Lower leg skin (tissue), 4 donors: ENCODE measurements around the gene CYP26A1. TPM values are rescaled to one million over a fixed set of nuclear protein-coding genes. Genes with fewer than 3 reads are reported as not detected.
A peak's percentile ranks its signal among the peaks of the same experiment; 100 is the strongest.

Experiments used
- DNase-seq, 2 donors: peaks; one replicate each; pipeline ENCODE4 v3.0.0-alpha.2; 2019; ENCODE audit warnings: low spot score in 2 of 2
- H3K4me3 ChIP-seq: fragments of 200-600 bp; sonication (generic); 2 replicates; pipeline ENCODE4 v1.5.1; 2017; ENCODE audit warnings: mild to moderate bottlenecking, low read depth; ENCODE audit not compliant: poor library complexity, severe bottlenecking
- POLR2A ChIP-seq, 2 donors: fragments of 450-650 bp; IDR thresholded peaks; one replicate each; pipeline ENCODE4 v1.6.1; 2016 to 2017; ENCODE audit warnings: antibody characterized with exemption in 2 of 2, mild to moderate bottlenecking in 1 of 2, moderate library complexity in 1 of 2
- WGBS, 2 donors: methylation state at CpG; one replicate each; pipeline ENCODE4 v1.1.5; 2018; 5-methylcytosine and 5-hydroxymethylcytosine counted together
- intact Hi-C: fragments of 100-400 bp; cut with DNase I; formaldehyde crosslinking; loops from one replicate; pipeline ENCODE4 v1.15.0; 2023; ENCODE audit warnings: low total_unique reads
- total RNA-seq, 4 donors: library from RNA; depleted of rRNA; stranded (reverse); fragments of >200 nt; gene quantifications; one replicate each; pipeline ENCODE4 v1.1.0, GENCODE V29; 2016
- TF ChIP-seq, protein P1 (sequence below), 3 donors: fragments of 450-650 bp; IDR thresholded peaks; one replicate each; pipeline ENCODE4 v1.5.1; 2016; ENCODE audit warnings: antibody characterized with exemption in 3 of 3, mild to moderate bottlenecking in 3 of 3, moderate library complexity in 2 of 3

CYP26A1 gene
- total RNA-seq, 4 donors from 2014 or later = 0.10 to 0.32 TPM; not detected in 2

DNA sequence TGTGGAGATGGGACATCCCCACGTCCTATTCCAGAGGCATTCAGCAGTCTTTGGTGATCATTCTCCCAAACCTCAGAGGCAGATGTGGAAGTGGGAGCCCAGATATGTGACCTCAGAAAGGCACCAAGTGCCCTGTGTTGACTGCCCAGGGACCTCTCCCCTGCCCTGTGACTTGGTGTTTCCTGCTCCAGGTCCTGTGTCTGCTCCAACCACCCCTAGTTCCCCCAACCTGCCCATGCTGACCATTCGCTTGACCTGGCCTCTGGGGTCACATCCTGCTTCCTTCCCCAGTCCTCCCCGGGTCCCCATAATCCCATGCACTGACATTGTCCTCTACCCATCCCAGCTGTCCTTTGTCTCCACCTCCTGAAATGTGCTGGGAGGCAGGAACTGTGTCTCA lies 7.6 kb downstream of the CYP26A1 start:
- TF ChIP-seq POLR2A (IDR thresholded peaks at IDR 0.05) = no peak
- TF ChIP-seq, protein P1, sequence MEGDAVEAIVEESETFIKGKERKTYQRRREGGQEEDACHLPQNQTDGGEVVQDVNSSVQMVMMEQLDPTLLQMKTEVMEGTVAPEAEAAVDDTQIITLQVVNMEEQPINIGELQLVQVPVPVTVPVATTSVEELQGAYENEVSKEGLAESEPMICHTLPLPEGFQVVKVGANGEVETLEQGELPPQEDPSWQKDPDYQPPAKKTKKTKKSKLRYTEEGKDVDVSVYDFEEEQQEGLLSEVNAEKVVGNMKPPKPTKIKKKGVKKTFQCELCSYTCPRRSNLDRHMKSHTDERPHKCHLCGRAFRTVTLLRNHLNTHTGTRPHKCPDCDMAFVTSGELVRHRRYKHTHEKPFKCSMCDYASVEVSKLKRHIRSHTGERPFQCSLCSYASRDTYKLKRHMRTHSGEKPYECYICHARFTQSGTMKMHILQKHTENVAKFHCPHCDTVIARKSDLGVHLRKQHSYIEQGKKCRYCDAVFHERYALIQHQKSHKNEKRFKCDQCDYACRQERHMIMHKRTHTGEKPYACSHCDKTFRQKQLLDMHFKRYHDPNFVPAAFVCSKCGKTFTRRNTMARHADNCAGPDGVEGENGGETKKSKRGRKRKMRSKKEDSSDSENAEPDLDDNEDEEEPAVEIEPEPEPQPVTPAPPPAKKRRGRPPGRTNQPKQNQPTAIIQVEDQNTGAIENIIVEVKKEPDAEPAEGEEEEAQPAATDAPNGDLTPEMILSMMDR (IDR thresholded peaks at IDR 0.05) = no peak
- WGBS, 2 donors = 43 to 61% methylated on average over 3 of the region's 3 CpGs
- DNase-seq = peak; percentile 10 to 72
- no peak overlapping the region for H3K4me3 ChIP-seq
- intact Hi-C loops = no loop called here

- peak in 1 of 2 donors; percentile 37 for DNase-seq
- intact Hi-C loops = no loop called here
- TF ChIP-seq POLR2A (IDR thresholded peaks at IDR 0.05) = no peak
- TF ChIP-seq, protein P1 (IDR thresholded peaks at IDR 0.05) = no peak
- no peak overlapping the region for H3K4me3 ChIP-seq
- WGBS, 2 donors = 51 to 53% methylated on average over 10 of the region's 10 CpGs
These were observed 8.1 kb downstream of the CYP26A1 start for GRCh38 chr10:93081834-93082233.

- peak in 1 of 2 donors; percentile 62 for DNase-seq
- 82 to 83% methylated on average over 7 of the region's 7 CpGs for WGBS, 2 donors
- H3K4me3 ChIP-seq = no peak overlapping the region
- TF ChIP-seq, protein P1 (IDR thresholded peaks at IDR 0.05) = no peak
- TF ChIP-seq POLR2A (IDR thresholded peaks at IDR 0.05) = no peak
- intact Hi-C loops = no loop called here
These were observed 10.2 kb downstream of the CYP26A1 start for GRCh38 chr10:93083743-93084539.

DNA sequence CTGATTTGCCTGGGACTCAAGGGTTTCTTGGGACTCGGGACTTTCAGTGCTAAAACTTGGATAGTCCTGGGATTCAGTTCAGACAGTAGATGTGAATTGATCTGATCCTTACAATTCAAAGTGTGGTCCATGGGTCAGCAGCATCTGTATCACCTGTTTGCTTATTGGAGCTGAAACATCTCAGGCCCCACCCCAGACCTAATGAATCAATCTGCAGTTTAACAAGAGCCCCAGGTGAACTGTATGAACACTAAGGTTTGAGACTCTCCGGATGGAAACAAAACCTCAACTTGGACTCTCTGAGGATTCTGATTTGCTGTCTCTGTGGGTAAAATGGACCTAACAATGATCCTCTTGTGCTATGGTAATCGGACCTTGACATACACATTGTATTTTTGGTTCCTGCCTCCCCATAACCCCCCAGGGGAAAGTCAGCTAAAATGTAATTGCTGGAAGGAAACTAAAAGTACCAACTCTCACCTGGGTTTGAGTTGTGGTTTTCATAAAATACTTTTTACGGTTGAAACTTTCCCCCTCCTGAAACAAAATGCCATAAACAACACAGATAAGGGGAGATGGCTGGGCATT lies 11.7 kb downstream of the CYP26A1 start:
- 57 to 59% methylated on average over 4 of the region's 4 CpGs for WGBS, 2 donors
- intact Hi-C loops = no loop called here
- TF ChIP-seq, protein P1 (IDR thresholded peaks at IDR 0.05) = no peak
- no peak for TF ChIP-seq POLR2A (IDR thresholded peaks at IDR 0.05)
- DNase-seq = peak in 1 of 2 donors; percentile 21
- no peak overlapping the region for H3K4me3 ChIP-seq

DNA sequence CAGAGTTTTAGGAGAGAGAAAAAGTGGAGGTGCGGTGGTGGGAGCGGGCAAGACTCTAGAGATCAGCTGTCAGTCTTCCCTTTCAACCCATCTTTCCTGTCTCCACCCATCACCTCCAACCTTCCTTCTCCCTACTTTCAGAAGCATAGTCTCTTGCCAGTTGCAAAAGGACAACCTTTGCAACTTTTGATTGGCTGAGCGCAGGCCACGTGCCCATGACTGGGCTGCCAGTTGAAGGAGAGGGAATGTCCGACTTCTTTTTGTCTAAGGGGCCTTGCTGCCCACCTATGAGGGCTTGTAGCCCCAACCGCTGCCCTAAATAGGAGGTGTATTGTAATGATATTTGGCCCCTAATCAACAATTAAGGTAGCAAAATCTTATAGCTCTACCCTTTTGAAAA lies 12.6 kb downstream of the CYP26A1 start:
- intact Hi-C loops = no loop called here
- WGBS, 2 donors = 85 to 87% methylated on average over 6 of the region's 6 CpGs
- no peak for TF ChIP-seq POLR2A (IDR thresholded peaks at IDR 0.05)
- TF ChIP-seq, protein P1 (IDR thresholded peaks at IDR 0.05) = no peak
- no peak overlapping the region for H3K4me3 ChIP-seq
- no peak for DNase-seq
